ENCODE data around the gene MGAT5.
"Not testable (repeated sequence)": the region's sequence is repeated elsewhere in the genome, so short reads cannot be mapped to it uniquely, and the experiment has no call there.

Gene MGAT5

DNA sequence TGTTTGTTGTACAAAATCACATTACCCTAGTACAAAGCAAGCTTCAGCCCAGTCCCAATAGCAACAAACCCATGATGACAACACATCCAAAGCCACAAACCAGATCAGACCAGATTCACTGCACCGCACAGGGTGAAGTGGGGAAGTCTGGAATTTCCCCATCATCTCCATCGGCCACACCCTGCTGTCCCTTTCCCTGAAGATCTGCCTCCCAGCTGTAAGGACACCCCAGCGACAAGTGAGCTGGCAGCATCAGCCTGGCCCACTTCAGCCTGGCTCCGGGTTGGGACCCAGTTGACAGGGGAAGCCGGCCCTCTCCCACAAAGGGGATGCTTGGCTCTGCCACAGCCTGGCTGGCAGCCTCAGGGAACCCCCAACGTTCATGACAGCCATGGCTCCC, 207.6 kb downstream of the MGAT5 start:
- DNase-seq (ENCODE audit: low read depth in 2 of 2, low spot score in 1 of 2), result no peak

DNA sequence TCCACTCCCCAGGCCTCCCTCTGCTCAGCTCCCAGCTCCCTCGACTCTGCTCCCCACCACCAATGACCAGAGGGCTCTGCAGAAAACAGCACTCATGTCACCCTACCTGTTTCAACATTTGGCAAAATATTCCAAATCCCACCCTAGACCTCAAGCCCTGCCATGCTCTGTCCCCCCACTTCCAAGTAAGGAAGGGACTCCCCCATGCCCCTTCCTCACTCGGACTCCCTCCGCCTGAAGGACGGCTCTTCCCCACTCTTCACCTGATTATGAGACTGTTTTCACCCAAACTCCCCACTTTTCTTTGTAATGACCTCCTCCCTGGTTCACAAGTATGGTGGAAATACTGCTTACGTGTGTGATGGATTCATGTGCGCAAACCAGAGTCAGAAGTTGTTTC, 208.4 kb downstream of the MGAT5 start:
- no peak for DNase-seq (ENCODE audit: low read depth in 2 of 2, low spot score in 1 of 2)

DNA sequence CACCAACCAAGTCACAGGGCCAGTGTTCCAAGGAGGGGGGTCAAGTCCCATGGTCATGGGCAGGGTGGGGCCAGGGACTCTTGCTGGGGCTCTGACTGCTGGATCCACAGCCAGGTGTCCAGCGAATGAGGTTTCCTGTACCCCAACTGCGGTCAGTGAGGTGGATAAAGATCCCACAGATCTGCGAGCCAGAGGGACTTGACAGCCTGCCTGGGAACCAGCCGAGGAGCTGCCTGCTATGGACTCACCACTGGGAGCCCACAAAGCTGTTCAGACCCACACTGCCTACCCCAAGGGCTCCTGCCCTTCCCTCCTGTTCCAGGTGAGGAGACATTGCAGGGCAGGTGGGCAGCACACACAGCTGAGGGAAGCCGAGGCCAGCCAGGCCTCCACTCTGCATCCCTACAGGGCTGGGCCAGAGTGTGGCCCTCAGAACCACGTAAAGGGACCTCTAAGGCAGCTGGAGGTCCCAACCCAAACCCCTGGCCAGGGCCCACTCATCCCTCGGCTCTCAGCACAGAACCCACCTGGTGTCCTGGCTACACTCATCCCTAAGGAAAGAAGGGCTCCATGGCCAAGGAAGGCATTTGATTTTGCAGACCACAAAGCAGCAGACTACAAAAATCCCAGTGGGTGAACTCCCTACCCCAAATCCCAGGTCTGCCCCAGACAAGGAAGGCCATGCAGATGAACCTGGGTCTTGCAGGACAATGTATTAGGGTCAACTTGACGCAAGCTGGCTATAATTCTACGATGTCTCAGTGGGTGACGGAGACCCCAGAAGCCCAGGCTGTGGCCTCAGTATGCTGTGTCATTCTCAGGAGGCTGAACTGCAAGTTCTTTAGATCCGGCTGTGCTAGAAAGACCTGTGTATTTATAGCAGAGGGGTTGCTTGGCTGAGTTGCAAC, 209.2 kb downstream of the MGAT5 start:
- DNase-seq (ENCODE audit: low read depth in 2 of 2, low spot score in 1 of 2), result no peak

DNA sequence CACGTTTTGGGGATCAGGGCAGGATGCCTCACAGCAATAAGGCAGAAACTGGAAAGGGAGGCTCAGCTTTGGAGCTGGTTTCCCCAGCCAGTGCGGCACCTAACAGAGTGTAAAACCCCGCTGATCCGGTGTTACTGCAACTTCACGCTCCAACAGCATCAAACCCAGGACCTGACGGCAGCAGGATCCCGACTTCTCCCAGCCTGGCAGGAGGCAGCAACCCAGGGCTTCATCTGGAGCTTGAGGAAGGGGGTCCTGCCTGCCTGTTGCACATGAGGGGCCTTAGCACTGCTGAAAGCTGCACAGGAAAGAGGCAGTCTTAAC, 209.8 kb downstream of the MGAT5 start:
- no peak for DNase-seq (ENCODE audit: low read depth in 2 of 2, low spot score in 1 of 2)

DNA sequence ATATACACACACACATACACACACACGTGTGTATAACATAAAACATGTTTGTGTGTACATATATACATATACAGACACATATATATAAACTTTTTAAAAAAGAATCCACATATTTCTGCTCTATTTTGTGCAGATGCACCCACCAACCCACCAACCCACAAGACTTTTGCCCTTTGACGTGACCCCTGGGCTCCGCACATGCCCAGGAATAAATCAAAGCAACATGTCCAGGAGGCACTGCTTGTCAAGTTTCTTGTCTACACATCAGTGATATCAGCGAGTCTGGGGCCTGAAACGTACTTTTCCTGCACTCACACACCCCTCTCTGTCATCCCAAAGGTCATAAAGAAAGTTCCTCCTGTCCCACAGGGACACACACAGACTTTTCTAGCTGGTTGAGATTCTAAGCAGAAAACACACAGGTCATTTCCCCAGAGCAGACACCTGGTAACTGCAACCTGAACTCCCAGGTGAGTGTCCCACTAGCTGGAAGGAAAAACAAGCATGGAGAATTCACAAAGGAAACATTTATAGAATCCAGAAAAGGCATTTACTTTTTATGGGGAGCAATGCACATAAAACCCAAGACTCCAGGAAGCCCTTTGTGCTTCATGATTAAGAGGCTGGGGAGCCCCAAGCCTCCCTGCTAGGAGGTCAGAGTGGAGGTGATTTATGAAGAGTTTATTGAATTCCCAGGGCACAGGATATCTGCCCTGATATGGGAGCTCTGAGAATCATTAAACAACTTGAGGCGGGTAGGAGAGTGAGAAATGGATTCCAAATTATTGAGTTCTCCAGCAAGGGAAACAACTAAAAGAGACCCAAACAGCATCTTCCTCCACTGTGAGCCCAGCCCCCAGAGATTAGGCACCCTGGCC, 211.6 kb downstream of the MGAT5 start:
- no peak for DNase-seq (ENCODE audit: low read depth in 2 of 2, low spot score in 1 of 2)

DNA sequence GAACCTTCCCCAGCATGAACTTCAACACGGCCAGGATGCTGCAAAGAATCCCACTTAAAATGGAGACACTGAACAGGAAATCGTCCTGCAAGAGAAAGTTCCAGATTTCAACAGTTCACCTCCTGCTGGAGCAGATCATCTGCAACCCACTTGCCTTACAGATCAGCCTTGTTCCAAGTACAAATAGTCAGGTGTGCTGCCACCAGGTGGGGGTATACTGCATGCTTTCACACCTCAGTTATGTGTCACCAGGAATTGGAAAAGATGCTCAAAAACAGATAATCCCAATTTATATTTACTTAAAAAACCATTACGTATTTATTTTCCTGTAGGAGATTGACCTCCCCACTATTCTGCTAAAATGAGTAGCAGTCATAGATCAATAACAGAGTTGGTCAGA, 212.3 kb downstream of the MGAT5 start:
- no peak for DNase-seq (ENCODE audit: low read depth in 2 of 2, low spot score in 1 of 2)

DNA sequence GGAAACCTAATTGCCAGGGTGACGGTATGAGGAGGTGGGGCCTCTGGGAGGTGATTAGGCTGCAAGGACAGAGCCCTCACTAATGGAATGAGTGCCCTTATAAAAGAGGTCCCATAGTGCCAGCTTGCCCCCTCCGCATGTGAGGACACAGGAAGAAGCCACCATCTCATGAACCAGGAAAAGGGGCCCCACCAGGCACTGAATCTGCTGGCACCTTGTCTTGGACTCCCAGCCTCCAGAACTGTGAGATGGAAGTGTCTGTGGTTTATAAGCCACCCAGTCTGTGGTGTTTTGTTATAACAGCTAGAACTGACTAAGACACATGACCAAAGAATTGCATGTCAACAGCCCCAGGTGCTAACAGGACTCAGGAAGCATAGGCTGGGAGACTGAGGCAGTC, 214.3 kb downstream of the MGAT5 start:
- DNase-seq (ENCODE audit: low read depth in 2 of 2, low spot score in 1 of 2), result no peak

DNA sequence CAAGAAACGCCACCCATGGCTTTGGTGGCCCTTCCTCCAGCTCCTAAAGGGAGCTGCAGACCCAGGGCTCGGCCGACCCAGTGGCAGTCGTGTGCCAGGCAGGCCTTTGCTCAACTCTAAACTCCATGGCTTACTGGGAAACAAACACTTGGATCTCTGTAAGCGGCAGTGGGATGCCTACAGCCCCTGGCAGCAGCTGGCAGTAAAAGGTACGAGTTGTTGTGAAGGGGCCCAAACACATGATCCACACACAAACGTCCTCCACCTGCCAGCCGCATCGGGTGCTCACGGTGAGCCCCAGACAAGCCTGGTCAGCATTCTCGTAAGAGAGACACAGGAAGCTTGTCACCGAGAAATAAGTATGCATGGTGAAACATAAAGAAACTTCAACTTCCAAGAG, 214.9 kb downstream of the MGAT5 start:
- DNase-seq (ENCODE audit: low read depth in 2 of 2, low spot score in 1 of 2), result no peak

DNA sequence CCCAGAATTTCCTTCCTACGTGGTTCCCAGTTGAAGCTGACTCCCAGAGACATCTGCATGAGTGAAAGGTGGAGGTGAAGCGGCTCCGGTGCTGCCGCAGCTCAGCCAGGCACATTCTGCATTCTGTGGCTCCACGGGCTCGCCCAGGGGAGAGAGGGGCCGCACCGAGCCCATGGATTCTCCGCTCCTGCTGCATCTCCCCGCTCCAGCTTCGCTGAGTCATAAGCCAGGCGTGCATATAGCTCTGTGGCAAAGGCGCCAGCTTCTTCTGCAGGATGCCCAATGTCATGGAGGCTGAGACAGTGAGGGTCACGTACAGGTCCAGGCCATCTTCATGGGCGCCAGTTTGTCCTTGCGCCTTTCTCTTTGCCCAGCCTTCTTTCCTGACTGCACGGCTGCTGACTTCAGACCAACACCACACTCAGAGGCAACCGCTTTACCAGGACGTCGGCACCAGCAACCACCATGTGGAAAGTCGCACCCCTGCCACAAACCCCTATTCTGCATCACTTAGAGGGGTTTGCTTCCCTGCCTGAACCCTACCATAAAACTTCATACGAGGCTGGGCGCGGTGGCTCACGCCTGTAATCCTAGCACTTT, 215.7 kb downstream of the MGAT5 start:
- DNase-seq (ENCODE audit: low read depth in 2 of 2, low spot score in 1 of 2), result no peak

DNA sequence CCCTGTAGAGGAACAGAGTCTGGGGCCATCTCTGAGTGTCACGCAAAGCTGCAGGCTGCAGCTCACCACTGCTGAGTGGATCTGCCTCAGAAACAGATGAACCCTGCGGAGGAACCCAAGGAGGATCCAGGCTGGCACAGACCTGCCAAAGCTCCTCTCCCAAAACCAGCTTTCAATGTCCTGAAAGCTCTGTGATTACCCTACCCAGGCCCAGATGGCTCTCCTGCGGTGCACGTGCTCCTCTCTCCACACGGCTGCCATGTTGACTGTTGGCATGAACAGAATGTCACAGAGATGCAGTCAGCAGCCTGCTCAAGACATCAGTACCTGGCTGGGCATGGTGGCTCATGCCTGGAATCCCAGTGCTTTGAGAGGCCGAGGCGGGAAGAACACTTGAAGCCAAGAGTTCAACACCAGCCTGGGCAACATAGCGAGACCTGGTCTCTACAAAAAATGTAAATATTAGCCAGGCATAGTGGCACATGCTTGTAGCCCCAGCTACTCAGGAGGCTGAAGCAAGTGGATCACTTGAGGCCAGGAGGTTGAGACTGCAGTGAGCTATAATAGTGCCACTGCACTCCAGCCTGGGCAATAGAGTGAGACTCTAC, 216.8 kb downstream of the MGAT5 start:
- DNase-seq (ENCODE audit: low read depth in 2 of 2, low spot score in 1 of 2), result no peak

DNA sequence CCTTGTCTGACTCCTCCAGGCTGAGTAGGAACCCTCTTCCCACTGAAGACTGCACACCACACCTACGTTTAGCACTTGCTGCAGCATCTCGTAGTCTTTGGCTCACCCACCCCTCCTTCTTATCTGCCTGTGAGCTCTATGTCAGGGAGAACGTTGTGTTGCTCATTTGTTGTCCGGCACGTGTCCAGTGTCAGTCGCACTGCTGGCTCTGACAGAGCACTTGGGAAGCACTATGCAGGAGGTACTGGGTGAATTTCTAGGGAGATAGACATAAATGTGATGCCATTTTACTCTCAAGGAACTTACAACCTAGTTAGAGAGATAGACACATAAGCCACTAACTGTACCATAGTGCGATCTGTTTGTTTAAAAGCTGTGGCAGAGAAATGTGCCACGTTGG, 223.1 kb downstream of the MGAT5 start:
- not testable (repeated sequence) for DNase-seq (ENCODE audit: low read depth in 2 of 2, low spot score in 1 of 2)

DNA sequence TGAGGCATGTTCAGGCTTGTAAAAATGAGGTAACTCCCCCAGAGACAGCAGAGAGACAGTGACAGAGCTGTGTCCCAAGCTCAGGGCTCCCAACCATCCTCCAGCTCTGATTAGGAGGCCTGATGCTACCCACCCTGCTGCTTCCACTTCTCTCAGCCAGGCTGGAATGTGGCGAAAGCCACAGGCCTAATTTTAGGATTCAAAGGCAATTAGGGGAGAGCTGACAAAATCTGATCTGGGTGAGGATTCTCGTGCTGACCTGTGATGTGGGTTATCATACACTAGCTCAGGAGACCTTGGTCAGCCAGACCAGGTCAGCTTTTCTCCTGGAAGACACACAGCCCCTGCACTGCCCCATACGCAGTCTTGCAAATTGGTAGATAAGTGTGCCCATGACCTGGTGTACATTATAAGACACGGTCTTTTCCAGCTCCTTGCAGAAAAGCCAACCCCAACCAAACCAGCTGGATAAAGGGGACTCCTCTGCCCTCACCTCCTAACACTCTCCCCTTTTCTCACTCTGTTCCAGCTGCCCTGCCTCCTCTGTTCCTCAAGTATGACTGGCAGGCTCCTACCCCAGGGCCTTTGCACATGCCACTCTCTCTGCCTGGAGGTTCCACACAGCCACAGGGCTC, 225.9 kb downstream of the MGAT5 start:
- no peak for DNase-seq (ENCODE audit: low read depth in 2 of 2, low spot score in 1 of 2)

DNA sequence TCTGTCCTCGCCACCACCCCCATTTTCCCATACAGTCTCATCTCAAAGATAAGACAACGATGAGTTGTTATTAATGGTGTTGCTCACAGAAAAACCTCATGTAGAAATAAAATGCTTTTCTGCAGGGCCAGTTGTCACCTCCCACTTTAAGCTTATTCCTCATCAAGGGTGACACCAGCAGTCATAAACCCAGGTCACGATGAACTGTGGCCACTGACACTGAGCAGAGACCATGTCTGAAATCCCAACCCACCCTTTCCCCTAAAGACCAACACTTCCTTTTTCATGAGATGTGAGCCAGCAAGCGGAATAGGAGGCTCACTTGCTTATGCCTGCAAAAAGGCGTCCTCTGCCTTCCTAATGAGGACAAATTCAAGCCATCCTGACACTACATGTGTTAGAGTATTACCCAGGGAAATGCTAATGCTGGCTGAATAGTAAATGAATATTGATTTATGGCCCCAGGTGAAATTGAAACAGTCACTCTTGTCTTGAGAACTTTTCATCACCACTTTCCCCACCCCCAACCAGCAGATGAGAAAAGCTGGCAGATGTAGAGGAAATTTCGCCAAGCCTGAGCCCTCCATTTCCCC, 228.4 kb downstream of the MGAT5 start:
- DNase-seq (ENCODE audit: low read depth in 2 of 2, low spot score in 1 of 2), result no peak

DNA sequence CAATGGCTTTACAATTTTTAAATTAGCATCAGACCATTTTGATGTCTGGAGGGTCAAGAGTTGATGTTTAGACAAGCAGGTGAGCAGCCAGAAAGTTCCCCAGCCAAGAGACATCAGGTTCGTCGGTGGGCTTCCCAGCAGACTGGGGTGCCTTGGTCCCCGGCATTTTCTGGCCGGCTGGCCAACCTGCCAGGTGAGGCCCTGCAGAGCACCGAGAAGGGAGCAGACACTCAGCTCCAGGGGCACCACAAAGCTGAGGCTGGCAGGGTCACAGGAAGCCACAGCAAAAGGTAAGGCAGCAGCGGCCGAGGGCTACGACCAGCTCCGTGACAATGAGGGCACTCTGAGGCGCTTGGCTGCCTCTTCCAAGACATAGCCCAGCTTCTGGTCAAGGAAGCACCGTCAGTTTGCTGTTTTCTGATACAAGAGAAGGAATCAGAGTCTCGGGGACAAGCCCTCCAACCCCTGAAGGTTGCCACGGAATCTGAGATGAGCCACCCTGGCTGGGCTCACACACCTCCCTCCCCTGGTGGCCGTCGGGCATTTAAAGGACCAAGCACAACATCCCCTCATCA, 229.0 kb downstream of the MGAT5 start:
- no peak for DNase-seq (ENCODE audit: low read depth in 2 of 2, low spot score in 1 of 2)

DNA sequence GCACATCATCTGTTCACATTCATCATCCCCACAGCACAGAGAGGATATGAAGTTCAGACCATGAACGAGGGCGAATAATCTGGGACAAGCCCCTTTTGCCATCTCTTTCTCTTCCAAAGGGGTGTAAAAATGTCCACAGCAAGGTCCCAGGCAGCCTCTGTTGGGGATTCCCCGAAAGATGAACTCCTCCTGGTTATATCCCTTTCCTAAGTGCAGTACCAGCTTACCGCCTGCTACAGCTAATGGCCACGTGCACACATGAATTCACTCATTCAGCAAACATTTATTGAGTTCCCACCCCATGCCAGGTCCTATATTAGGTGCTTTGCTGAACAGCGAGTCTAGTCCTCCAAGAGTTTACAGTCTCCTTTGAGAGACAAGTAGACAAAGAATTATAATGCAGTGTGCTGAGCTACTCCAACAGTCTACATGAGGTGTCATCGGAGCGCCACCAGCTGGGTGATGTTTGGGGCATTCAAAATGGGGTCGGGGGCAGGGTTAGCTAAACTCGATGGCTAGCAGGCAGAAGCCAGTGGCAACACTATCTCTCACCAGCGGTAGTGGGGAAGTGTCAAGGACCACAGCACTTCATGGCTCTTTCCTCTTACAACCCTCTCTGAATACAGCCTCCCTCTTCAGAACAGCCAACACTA, 236.0 kb downstream of the MGAT5 start:
- DNase-seq (ENCODE audit: low read depth in 2 of 2, low spot score in 1 of 2), result no peak

DNA sequence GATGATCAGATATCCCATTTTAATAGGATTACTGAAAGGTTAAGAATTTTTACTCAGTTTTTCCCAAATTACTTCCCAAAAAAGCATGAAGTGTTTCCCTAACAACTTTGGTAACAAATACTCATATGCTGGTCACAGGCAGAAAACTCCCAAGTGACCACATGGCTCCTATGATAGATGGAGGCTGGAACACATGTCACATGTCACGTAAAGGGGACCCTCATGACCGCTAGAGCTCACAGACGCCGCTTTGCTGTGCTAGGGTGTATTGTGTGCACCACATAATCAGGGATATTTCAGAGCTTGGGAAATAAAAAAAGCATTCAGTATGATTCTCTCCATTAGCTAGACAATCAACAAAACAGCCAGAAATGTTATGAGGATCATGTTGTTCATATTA, 236.7 kb downstream of the MGAT5 start:
- DNase-seq (ENCODE audit: low read depth in 2 of 2, low spot score in 1 of 2), result no peak

DNA sequence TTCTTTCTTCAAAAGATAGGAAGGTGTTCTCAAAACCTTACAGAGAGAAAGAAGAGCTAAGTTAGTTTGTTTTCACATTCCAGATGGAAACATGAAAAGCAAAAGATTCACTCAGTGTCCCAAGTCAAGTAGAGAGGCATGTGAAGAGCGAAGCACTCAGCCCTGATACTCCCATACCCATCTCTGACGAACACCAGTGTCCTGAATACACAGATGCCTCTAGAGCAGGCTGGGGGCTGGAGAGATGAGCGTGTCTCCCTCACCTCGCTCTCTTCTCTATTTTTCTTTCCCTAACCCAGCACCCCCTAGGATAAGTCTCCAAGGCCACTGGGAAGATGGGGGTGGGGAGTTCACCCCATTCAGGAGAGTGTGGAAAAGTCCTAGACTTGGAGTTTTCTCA, 237.2 kb downstream of the MGAT5 start:
- no peak for DNase-seq (ENCODE audit: low read depth in 2 of 2, low spot score in 1 of 2)

DNA sequence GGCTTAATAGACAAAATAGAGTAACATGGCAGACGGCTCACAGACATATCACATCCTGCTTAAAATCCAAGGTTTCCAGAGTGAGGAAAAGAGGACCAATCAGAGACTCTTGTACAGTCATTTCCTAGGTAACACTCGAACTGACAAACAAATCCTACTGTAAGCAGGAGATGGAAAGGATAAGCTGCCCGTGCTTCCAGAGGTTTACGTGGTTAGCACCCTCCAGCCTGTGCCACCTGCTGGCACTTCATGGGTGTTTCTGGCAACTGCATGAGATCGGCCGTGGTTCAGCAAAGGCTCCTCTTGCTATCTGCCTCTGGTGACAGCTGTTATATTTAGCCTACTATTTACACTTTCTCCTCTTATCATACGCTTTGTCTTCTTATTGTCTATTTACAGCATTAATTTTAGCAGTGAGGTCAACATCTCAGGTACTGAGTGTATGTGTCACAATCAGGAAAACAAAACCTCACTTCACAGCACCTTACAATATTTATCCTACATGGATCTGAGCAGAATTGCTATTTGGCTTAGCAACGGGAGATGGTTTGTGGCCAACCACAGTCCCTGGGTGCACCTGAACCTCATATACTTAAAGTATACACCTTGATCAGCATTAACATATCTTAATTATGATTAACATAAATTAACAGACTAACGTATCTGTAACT, 238.0 kb downstream of the MGAT5 start:
- DNase-seq (ENCODE audit: low read depth in 2 of 2, low spot score in 1 of 2), result no peak

DNA sequence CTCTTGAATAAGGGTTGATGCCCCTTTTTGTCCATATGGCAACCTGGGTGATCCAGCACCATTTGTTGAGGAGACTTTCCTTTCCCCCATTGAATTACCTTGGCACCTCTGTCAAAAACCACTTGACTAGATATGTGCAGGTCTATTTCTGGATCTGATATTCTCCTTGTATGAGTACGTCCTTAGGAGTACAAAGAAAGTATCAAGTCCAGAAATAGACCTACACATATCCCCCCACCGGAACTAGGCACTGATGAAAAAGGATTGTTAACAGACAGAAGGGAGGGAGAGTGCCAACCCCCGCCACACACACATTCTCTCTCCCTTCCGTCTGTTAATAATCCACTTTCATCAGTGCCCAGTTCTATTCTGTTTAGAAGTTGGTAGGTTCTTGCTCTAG, 239.9 kb downstream of the MGAT5 start:
- no peak for DNase-seq (ENCODE audit: low read depth in 2 of 2, low spot score in 1 of 2)

Data from stimulated activated CD8-positive, alpha-beta memory T cell treated with anti-CD3 and anti-CD28 coated beads, Interleukin-4, amount 100 ng/mL, for 1 hour (primary cell).